Activated CD4-positive, alpha-beta T cell treated with anti-CD3 and anti-CD28 coated beads, Interleukin-2, amount 50 U/mL, for 48 hours (primary cell): ENCODE data around the gene GIPC1.

Experiments used
- DNase-seq, 2 experiments: peaks; one replicate each; pipeline ENCODE4 v3.0.0-alpha.2; 2020

GIPC1 gene

DNA sequence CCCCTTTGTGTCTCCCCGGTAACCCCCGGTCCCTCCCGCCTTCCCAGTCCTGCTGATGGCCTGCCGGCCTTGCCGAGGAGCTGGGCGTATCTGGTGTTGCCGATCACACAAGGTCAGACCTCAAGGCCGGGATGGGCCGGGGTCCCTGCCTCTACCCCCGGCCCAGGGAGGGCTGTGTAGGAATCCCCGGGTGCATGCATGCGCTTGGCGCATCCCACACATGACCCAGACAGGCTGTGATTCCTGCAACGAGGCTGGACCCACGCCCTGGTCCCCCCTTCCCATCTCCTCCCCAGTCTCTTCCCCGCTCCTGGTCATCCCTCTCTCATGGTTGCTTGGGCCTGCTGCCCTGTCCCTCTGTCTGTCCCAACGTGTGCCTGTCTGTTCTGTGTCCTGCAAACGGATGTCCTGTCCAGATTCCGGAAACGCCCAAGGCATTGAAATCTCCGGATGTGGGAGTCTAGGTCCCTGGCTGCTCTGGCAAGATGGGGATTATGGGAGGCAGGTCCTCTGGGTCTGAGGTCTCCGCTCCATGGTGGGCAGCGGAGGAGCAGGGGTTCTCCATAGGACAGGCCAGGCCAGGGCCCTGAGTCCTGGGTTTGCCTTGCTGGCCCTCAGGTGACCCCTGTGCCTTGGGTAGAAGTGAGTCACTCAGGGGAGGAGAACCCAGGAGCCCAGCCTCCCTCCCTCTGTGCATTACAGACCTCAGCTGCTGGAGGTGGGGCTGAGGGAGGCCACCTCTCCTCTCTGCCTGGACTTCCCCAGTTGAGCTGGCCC lies 61.2 kb downstream of the GIPC1 start:
- DNase-seq, result peak; percentile 41 to 60

DNA sequence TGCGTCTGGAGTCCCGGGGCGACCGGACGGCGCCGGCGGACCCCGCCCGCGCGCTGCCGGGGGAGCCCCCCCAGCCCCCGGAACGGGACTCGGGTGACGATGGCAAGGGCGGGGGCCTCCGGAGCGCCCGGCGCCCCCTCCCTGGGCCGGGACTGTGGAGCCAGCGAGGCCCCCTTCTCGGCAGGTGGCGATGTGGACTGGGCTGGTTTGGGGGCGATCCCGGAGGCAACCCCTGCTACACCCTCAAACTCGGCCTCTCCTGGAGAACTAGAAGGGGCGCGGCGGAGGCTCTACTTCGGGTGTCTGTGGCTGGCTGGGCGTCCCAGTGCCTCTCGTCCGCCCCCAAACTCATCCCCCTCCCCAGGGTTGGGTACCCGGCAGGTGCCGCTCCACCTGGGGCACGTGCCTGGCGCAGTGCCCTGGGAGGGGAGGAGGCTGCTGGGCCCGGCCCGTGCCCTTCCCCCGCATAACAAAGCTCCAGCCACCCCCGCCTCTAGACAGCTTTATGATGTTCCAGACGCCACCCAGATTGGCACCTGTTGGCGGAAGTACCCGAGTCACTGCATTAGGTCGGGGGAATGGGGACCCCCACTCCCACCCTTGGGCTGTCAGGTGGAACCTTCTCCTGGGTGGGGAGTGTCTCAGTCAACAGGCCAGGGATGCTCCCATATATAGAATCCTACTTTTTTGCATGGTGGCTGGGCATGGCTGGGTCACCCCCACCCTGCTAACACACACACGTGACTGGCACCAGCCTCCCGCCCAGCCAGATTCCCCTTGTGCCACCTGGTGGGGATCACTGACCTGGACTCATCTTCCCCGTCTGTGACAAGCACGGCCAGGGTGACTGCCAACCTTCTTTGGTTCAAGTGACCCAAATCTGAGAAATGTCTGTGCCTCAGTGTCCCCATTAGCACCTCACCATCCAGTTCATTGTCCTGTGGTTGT lies 62.1 kb downstream of the GIPC1 start:
- DNase-seq, result peak; percentile 35 to 50

DNA sequence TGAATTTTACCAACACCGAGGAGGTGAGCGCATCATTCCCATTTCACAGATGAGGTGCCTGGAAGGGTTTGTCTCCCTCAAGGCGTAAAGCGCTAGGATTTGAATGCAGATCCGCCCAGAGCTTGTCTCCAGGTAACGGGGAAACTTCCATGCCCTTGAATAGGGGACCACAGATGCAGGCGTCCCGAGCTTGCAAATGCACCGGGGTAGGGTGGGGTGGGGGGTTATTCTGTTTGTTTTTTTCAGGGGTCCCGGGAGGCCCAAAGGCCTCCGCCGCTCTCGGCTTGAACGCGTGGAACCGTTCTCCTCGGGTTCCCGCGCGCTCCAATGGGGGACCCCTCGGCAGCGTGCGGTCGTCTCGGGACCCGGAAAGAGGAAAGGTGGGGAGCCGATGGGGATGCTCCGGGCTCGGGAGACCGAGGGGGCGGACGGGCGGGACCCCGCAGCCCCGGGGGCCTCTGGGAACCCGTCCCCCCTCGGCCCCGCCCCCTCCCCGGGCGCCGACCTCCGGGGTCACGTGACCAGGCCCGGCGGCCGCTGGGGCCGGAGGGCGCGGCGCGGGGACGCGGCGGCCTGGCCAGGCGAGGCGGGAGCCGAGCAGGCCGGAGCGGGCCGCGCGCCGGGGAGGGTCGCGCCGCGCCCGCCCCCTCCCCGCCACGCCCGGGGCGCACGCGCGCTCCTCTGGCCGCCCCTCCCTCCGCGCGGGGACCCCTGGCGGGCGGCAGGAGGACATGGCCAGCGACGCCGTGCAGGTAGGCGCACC lies 63.0 kb downstream of the GIPC1 start, which contains the start of gene PKN1:
Gene PKN1, plus strand, starts transcription at position 516 of the 763 bp plus-strand sequence. Its CDS starts 216 bp downstream, at position 732.
- peak; percentile 60 to 69 for DNase-seq

GRCh38 chr19:14430712-14431111 lies 65.2 kb downstream of the GIPC1 start:
- DNase-seq, result no peak

DNA sequence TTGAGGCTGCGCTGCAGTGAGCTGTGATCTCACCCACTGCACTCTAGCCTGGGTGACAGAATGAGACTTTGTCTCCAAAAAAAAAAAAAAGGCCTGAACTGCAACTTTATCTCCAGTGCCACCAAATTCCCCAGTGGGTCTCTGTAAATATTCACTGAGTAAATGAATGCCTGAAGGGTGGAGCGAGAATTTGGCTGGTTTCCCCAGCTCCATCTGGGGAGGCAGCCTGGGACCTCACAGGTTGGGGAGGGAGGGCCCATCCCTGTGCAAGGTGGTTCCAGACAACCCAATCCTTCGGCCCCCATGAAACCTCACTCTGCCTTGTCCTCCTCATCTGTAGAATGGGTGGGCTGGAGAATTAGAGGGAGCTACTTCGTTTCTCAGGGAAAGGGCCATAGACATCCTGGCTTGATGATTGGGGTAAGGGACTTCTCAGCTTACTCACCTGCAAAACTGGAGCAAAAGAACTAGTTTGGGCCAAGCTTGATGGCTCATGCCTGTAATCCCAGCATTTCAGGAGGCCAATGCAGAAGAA lies 67.0 kb downstream of the GIPC1 start:
- no peak for DNase-seq
